Mammary epithelial cell (primary cell): ENCODE data around the gene PTGDR2.

Source experiments
- CTCF ChIP-seq, 2 donors: IDR thresholded peaks in 1 of 2; conservative IDR thresholded peaks in 1 of 2; 2 replicates each; pipeline ENCODE4 v1.5.1; 2011 to 2012; ENCODE audit warnings: inconsistent platforms in 2 of 2, low read length in 2 of 2, mild to moderate bottlenecking in 2 of 2, control low read depth in 1 of 2, low read depth in 1 of 2; ENCODE audit not compliant: insufficient read depth in 1 of 2; ENCODE audit errors: extremely low read depth in 1 of 2
- EZH2 ChIP-seq: IDR thresholded peaks from 2 replicates; pipeline ENCODE4 v1.6.1; 2012; ENCODE audit warnings: low read length, inconsistent platforms, borderline replicate concordance

DNA sequence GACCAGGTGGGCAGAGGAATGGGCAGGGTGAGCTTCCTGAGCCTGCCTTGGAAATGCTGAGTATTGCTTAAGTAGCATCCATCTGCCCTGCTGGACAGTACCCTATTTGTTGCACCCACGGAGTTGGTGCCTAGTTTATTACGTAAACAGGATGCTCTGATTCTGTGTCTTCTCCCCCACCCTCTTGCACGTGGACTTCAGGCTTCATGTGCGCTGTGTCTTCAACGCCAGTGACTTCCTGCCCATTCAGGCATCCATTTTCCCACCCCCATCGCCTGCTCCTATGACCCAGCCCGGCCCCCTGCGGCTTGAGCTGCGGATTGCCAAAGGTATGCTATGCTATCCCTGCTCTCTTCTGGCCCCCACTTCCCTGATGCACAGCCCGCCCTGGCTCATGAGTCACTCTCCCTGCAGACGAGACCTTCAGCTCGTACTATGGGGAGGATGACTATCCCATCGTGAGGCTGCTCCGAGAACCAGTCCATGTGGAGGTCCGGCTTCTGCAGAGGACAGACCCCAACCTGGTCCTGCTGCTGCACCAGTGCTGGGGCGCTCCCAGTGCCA, 17.3 kb upstream of the PTGDR2 start:
- no peak for TF ChIP-seq EZH2
- no peak for TF ChIP-seq CTCF (conservative IDR thresholded peaks at IDR 0.05 in 1 of 2, IDR thresholded peaks at IDR 0.05 in 1 of 2; ENCODE audit: extremely low read depth in 1 of 2, insufficient read depth in 1 of 2, low read depth in 1 of 2, low read length in 2 of 2)
